ENCODE data around the gene AVL9.
"Not testable (repeated sequence)": the region's sequence is repeated elsewhere in the genome, so short reads cannot be mapped to it uniquely, and the experiment has no call there.

Gene AVL9

DNA sequence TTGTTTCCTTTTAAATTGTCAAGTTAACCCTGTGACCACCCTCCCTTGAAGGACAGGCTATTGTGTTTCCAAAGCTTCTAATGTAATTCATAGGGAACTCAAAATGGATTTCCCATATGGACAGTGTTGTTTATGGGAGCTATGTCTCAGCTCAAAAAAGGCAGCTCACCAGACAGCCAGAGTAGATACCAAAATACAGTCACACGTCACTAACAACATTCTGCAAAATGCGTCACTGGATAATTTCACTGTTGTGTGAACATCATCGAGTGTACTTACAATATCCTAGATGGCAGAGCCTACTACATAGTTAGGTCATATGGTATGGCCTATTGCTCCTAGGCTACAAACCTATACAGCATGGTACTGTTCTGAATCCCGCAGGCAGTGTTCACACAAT is 97.4 kb downstream of the AVL9 start:
- no peak for DNase-seq

DNA sequence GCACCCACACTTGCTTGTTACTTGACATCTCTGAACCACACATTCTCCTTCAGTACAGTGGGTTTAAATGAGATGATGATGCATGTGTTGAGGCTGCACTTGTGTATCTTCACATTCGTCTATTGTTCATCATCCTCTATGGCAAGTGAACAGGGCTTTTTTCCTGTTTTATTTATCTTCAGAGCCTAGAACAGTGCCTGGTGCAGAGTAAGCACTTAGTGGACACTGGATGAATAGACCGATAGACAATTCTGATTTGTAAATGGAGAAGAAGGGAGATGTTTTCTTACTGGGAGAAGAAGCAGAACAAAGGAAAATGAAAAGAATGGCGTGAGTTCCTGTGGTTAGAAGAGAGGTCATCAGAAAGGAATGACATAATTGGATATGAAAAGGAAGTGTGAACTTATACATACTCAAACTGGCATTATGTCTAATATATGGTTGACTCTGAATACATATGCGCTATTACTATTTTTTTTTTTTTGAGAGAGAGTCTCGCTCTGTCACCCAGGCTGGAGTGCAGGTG is 99.7 kb downstream of the AVL9 start:
- DNase-seq = no peak

DNA sequence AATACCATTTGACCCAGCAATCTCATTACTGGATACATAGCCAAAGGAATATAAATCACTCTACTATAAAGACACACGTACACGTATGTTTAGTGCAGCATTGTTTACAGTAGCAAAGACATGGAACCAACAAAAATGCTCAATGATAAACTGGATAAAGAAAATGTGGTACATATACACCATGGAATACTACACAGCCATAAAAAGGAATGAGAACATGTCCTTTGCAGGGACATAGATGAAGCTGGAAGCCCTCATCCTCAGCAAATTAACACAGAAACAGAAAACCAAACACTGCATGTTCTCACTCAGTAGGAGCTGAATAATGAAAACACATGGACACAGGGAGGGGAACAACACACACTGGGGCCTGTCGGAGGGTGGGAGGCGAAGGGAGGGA is 105.9 kb downstream of the AVL9 start:
- DNase-seq = not testable (repeated sequence)

DNA sequence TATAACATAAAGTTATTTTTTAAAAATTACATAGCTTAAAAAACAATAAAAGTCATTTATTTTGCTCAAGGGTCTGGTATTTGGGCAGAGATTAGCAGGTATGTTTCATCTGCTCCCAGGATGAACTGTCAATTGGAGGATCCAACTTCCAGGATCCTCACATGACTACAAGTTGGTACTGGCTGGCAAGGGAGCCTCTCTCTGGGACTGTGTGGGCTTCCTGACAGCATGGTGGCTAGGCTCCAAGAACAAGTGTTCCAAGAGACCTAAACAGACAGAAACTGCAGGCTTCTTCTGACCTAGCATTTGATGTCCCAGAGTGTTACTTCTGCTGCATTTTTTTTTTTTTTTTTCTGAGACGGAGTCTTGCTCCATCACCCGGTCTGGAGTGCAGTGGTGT is 107.2 kb downstream of the AVL9 start:
- no peak for DNase-seq

DNA sequence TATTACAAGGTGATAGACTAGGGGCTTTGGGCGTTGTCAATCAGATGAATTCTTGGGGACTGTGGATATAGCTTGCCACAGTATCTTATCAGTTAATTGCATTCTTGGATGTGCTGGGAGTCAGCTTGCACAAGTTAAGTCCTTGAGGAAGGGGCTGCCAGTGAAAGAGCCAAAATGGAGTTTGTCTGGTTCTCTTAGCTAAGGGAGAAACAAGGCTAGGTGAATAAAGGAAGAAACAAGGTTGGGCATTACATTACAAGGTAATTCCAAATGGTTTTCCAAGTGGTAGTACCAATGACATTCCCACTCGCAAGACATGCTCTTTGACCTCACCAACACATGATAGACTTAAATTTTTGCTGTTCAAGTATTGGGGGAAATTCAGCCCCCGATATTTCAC is 108.2 kb downstream of the AVL9 start:
- not testable (repeated sequence) for DNase-seq

DNA sequence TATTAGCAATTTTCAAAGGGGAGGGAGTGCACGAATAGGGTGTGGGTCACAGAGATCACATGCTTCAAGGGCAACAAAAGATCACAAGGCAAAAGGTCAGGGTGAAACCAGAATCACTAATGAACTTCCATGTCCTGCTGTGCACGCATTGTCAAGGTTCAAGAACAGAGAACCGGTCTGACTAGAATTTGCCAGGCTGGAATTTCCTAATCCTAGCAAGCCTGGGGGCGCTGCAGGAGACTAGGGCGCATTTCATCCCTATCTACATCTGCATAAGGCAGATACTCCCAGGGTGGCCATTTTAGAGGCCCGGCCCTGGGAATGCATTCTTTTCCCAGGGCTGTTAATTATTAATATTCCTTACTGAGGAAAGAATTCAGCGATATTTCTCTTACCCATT is 108.8 kb downstream of the AVL9 start:
- DNase-seq = not testable (repeated sequence)

DNA sequence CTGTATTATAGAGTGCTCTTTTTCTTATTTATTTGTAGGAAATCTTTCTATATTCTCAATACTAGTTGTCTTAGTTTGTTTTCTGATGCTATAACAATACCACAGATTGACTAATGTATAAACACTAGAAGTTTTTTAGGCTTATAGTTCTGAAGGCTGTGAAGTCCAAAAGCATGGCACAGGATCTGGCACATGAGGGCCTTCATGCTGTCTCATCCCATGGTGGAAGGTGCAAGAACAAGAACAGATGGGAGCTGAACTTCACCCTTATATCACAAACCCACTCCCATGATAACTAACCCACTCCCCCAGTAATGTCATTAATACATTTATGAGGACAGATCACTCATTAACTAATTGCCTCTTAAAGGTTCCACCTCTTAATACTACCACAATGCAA is 109.7 kb downstream of the AVL9 start:
- DNase-seq = no peak

DNA sequence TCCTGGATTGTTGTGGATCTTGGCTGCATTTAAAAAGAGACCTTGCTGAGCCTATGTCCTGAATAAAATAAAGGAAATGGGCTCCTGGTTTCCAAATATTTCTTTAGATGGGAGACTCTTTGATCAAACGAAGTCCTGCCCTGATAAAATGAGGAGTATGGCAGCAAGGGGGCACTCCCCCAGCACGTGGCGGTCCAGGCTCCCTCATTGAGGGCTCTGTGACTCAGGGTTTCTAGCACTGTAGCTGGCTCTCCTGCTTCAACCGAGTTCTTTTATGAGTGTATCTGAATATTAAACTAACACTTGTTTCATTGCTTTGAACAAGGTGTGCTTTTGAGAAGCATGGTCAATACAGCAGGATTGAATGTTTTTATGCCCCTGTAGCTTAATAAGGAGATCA is 114.2 kb downstream of the AVL9 start:
- no peak for DNase-seq

DNA sequence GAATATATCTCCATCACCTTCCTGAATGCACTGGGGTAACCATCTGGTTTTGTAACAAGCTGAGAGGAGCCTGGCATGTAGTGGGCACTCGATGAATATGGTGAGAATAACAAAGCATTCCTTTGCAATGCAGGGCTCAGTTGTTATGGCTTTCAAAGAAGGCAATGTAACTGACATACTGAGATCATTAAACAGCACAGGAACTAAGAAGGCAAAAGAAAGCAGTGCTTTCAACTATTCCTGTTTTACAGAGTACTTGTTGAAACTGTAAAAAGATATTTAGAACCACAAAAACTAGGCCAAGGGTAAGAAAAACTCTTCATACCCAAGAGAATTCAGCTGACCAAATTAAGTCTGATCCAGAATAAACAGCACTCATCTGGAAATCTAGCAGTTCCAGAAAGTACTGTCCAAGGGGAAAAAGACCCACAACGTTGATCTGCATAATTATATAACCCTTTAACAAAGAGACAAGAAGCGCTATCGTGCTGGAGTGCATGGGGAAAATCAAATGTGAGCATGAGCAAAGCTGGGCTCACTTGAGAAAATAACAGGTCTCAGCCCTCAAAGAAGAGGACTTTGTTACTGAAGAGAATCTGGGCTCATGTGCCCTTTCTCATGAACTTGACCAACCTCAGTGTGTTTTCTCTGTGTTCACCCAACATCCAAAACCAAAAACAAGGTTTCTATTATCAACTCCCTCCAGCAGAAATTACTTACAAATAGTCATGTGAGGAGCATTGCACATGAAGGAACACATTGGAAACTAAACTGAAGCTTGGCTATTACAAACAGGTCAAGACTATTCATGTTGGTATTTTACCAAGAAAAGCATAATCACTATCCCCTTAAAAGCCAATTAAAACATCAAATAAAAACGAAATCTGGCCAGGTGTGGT is 116.2 kb downstream of the AVL9 start:
- DNase-seq = no peak

DNA sequence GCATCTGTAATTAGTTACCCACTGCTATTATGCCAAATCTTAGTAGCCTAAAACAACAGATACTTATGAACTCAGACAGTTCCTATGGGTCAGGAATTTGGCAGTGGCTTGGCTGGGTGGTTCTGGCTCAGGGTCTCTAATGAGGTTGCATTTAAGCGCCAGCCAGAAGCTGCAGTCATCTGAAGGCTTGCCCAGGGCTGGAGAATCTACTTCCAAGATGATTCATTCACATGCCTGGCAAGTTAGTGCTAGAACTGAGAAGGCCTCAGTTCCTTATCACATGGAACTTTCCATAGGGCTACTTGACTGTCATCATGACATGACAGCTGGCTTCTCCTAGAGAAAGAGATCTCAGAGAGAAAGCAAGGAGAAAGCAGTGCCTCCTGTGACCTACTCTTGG is 121.3 kb downstream of the AVL9 start:
- DNase-seq = no peak

DNA sequence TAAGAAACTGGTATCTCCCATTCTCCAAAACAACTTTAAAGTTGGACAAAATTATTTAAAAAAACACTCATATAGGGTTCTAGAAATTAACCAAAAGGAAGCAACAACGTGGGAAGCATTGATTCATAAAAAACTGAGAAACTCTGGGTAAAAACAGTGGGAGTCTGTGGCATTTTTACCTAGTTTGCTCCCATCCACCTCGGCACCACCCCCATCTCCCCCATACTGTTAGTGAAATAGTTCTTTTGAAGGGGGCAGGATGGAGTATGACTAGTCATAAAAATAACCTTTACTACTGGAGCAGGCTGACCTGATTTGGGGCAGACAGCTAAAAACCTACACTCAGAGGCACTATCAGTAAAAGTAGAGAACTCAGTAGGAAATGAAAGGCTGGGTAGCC is 123.2 kb downstream of the AVL9 start:
- peak; percentile 18 for DNase-seq

DNA sequence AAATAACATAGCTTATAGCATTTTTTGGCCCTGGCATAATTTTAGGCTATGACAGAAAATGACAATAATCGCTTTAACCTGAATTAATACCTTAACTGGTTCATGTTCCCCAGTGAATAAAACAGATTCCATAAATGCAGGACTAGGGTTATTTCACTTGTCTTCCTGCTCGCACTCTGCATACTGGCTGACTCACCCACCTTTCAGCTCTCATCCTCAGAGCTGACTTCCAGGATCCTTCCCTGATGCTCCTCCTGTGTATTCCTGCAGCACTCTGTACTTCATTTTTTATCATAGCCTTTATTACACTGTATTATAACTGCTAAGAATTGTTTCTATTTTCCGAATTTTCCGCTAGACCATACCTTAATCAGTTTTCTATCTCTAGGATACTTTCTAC is 123.7 kb downstream of the AVL9 start:
- no peak for DNase-seq

DNA sequence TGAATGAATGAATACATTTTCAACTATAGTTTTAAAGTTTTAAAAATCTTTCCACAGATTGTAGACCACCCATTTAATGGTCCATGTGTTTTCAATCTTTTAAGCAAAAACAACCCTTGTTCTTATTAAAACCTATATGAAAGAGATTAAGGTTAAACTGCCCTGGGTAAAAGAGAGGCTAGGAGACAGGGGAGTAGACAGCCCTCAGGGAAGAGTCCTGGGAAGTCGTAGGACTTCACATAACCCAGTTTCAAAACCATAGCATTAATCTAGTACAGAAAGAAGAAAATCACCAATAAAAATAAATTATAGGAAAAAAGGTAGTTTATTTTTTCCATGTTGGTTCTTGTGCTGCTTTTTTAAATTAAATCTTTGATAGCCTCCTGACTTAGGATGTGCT is 124.1 kb downstream of the AVL9 start:
- DNase-seq = not testable (repeated sequence)

DNA sequence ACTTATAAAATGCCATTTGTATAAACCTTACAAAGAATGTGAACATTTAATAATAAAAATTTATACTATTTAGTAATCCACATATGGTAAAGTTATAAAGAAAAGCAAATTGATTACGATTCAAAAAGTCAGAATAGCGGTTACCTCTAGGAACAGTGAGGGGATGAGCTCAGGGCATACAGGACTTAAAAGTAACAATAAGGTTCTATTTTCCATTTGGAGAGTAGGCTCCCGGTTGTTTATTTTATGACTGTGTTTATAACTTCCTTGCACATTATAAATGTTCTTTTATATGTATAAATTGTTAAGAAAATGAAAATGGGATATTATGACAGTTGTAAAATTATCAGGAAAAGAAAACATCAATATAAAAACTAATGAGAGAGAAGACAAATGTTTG is 135.7 kb downstream of the AVL9 start:
- DNase-seq = no peak

DNA sequence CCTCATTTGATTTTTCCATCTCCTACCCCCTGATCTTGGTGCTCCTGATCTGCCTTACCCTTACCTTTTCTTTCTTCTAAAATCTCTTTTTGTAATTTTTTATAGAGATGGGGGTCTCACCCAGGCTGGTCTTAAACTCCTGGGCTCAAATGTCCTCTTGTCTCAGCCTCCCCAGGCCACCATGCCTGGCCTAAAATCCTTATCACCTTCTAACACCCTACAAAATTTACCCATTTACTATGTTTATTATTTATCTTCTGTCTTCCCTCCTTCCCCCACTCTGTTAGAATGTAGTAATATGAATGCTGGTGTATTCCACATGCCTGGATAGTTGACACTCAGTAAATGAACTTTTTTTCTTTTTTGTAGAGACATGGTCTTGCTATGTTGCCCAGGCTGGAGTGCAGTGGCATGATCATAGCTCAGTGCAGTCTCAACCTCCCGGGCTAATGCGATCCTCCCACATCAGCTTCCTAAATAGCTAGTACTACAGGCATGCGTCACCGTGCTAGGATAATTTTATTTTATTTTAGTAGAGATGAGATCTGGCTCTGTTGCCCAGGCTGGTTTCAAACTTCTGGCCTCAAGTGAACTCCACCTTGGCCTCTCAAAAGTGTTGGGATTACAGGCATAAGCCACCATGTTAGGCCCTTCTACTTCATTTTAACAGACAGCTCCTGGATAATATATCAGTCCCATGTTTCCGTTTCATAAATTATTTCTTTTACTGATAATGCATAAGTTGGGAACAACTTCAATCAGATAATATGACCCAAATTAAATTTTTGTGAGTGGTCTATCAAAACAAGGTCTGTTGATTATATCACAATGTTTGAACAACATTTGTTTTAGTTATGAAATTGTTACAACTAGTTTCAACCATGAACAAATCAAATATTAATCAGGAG is 136.6 kb downstream of the AVL9 start:
- DNase-seq = not testable (repeated sequence)

DNA sequence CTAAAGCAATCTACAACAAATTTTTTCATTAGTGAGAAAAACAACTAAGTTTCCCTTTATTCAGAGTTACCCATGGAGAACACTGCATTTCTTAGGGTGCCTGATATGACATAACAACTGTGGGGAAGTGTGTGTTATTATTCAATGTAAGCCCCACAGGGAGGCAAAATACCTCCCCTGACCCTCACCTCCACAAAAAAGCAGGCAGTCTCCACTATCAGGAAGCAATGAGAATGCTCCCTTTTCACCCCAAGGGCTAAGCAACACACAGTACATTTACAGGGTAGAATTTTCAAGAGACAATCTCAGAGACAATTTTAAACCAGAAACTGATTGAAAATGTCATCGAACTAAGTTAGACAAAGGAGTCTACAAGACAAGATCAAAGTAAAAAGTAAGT is 138.2 kb downstream of the AVL9 start:
- not testable (repeated sequence) for DNase-seq

DNA sequence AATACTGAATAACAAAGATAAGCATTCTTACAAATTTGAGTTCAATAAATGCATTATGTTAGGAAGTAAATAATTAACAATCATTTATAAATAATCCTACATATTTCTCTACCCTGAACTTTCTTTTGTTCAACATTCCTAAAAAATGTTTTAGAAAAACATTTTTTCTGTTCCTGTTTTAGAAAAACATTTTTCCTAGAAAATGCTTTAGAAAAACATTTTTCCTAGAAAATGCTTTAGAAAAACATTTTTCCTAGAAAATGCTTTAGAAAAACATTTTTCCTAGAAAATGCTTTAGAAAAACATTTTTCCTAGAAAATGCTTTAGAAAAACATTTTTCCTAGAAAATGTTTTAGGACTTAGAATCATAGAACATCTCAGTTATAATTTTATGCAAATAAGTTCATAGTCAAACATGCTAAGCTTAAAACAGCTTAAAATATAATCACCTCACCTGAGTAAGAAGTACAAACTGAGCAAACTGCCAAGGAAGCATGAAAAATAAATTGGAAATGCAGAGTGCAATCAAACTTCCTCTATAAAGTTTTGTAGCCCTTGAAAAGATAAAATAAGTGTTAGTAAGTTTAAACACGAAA is 139.6 kb downstream of the AVL9 start:
- not testable (repeated sequence) for DNase-seq

DNA sequence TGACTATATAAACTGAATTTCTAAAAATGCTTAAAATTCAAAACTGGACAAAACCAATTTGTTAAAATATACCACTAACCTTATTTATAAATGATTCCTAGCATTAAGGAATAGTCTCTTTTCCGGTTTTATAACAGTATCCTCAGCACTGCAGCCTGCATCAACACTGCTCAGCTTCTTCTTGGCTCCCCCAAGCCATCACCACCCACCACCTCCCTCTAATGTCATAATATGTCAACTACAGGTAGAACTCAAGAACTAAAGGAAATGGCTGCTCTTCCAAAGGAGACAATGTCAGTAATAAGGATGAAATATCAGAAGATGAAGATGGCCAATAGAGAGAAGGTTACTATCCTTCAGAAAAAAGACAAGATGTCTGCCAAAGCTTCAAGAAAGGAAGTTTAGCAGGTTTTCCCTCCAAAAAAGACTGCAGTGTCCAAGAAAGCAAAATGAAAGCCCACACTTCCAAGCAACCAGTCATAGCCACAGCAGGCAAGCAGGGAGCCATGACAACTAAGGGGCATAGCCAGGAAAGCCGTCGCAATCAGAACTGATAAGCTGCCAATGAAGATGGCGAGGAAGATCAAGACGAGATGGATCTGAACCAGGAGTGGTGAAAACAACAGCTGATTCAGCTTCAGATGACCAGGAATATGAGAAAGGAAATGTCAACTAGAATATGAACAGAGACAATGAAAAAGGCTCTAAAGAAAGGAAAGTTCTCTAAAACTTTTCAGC is 141.6 kb downstream of the AVL9 start:
- DNase-seq = not testable (repeated sequence)

DNA sequence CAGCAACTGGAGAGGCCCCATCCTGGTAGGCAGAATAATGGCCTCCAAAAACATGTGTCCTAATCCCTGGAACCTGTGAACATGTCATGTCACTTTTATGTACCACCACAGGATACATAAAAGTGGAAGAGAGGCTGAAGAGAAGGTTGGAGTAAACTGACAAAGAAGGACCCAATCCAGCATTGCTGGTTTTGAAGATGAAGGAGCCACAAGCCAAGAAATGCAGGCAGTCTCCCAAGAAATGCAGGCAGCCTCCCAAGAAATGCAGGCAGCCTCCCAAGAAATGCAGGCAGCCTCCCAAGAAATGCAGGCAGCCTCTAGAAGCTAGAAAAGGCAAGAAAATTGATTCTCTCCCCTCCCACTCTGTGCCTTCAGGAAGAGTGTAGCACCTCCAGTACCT is 142.3 kb downstream of the AVL9 start:
- DNase-seq = not testable (repeated sequence)
